Ishikawa (cell line): ENCODE results near the gene MUC21.

ENCODE experiments used
- CEBPB ChIP-seq: IDR thresholded peaks from 2 replicates; pipeline ENCODE4 v1.6.1; 2012
- CREB1 ChIP-seq: IDR thresholded peaks from 2 replicates; pipeline ENCODE4 v1.6.1; 2012; ENCODE audit warnings: low read depth
- EGR1 ChIP-seq: IDR thresholded peaks from 2 replicates; pipeline ENCODE4 v1.6.1; 2012
- EP300 ChIP-seq: IDR thresholded peaks from 2 replicates; pipeline ENCODE4 v1.6.1; 2012; ENCODE audit warnings: borderline replicate concordance
- FOXM1 ChIP-seq: IDR thresholded peaks from 2 replicates; pipeline ENCODE4 v1.6.1; 2012; ENCODE audit warnings: low read depth, borderline replicate concordance
- NFIC ChIP-seq: IDR thresholded peaks from 2 replicates; pipeline ENCODE4 v1.6.1; 2012
- RAD21 ChIP-seq: IDR thresholded peaks from 2 replicates; pipeline ENCODE4 v1.6.1; 2012; ENCODE audit warnings: low read depth
- TAF1 ChIP-seq: IDR thresholded peaks from 2 replicates; pipeline ENCODE4 v1.6.1; 2012; ENCODE audit warnings: low read depth, mild to moderate bottlenecking
- TCF12 ChIP-seq: IDR thresholded peaks from 2 replicates; pipeline ENCODE4 v1.6.1; 2012; ENCODE audit warnings: low read depth
- TEAD4 ChIP-seq: IDR thresholded peaks from 2 replicates; pipeline ENCODE4 v1.6.1; 2012
- USF1 ChIP-seq: IDR thresholded peaks from 2 replicates; pipeline ENCODE4 v1.6.1; 2012
- YY1 ChIP-seq: IDR thresholded peaks from 2 replicates; pipeline ENCODE4 v1.6.1; 2012; ENCODE audit warnings: low read depth
- ZBTB7A ChIP-seq: IDR thresholded peaks from 2 replicates; pipeline ENCODE4 v1.6.1; 2012; ENCODE audit warnings: low read depth
- TF ChIP-seq, protein P1 (sequence below): IDR thresholded peaks from 2 replicates; pipeline ENCODE4 v1.6.1; 2012; ENCODE audit warnings: low read depth, mild to moderate bottlenecking
- TF ChIP-seq, protein P2 (sequence below): IDR thresholded peaks from 2 replicates; pipeline ENCODE4 v1.6.1; 2012

MUC21 gene

DNA sequence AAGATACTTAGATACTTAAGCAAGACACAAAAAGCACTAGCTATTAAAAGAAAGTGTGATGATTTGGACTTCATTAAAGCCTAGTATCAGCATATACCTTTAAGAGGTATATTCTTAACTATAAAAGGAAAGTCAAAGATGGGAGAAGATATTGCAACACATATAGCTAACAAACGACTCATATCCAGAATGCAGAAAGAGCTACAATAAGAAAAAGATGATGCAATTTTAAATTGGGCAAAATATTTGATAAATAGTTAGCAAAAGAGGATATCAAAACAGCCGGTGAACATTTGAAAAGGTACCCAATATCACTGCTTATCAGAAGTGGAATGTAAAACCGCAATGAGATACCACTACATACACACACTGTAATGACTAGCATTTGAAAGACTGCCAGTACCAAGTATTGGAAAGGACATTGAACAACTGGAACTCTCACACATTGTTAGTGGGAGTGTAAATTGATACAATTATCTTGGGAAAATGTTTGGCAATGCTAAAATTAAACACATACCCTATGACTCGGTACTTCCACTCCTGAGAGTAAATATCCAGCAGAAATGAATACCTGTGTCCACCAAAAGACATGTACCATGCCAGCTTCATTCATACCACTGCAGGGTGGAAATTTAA lies 52.5 kb downstream of the MUC21 start:
- TF ChIP-seq, protein P1, sequence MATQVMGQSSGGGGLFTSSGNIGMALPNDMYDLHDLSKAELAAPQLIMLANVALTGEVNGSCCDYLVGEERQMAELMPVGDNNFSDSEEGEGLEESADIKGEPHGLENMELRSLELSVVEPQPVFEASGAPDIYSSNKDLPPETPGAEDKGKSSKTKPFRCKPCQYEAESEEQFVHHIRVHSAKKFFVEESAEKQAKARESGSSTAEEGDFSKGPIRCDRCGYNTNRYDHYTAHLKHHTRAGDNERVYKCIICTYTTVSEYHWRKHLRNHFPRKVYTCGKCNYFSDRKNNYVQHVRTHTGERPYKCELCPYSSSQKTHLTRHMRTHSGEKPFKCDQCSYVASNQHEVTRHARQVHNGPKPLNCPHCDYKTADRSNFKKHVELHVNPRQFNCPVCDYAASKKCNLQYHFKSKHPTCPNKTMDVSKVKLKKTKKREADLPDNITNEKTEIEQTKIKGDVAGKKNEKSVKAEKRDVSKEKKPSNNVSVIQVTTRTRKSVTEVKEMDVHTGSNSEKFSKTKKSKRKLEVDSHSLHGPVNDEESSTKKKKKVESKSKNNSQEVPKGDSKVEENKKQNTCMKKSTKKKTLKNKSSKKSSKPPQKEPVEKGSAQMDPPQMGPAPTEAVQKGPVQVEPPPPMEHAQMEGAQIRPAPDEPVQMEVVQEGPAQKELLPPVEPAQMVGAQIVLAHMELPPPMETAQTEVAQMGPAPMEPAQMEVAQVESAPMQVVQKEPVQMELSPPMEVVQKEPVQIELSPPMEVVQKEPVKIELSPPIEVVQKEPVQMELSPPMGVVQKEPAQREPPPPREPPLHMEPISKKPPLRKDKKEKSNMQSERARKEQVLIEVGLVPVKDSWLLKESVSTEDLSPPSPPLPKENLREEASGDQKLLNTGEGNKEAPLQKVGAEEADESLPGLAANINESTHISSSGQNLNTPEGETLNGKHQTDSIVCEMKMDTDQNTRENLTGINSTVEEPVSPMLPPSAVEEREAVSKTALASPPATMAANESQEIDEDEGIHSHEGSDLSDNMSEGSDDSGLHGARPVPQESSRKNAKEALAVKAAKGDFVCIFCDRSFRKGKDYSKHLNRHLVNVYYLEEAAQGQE = no peak
- TF ChIP-seq FOXM1 (no peak), USF1 (no peak), TEAD4 (no peak), EP300 (no peak), TCF12 (no peak), YY1 (no peak), CEBPB (no peak), EGR1 (no peak), ZBTB7A (no peak), CREB1 (no peak), TAF1 (no peak), RAD21 (no peak)

DNA sequence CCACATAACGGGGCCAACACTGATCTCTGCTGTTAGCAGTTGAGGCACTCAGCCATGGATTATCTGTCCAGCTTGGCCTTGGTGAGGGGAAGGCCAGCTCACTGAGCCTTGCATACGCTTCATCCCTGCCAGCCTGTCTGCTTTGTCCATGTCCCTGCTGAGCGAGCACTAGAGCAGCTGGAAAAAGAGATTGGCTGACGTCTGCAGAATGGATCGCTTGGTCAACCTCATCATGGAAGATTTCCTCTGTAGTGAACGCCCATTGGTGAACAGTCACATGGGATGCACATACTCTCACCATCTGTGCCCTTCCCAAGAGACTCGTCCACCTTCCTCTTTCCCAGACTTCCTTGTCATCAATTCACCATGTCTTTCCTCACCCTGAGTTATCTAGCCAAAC lies 53.7 kb downstream of the MUC21 start:
- TF ChIP-seq YY1 (no peak), USF1 (no peak), TAF1 (no peak)

- no peak for TF ChIP-seq EGR1
- TF ChIP-seq ZBTB7A = no peak
- TF ChIP-seq, protein P2, sequence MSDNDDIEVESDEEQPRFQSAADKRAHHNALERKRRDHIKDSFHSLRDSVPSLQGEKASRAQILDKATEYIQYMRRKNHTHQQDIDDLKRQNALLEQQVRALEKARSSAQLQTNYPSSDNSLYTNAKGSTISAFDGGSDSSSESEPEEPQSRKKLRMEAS = no peak
- no peak for TF ChIP-seq FOXM1
- TF ChIP-seq RAD21 = no peak
- no peak for TF ChIP-seq CEBPB
- TF ChIP-seq, protein P1 = no peak
- no peak for TF ChIP-seq TEAD4
- TF ChIP-seq TAF1 = no peak
- TF ChIP-seq NFIC = no peak
- TF ChIP-seq EP300 = no peak
- TF ChIP-seq TCF12 = no peak
- TF ChIP-seq YY1 = no peak
- TF ChIP-seq CREB1 = no peak
- no peak for TF ChIP-seq USF1
Observed at GRCh38 chr6:31037682-31038081, 54.2 kb downstream of the MUC21 start.

GRCh38 chr6:31038559-31038958 lies 55.0 kb downstream of the MUC21 start:
- no peak for TF ChIP-seq CEBPB
- TF ChIP-seq YY1 = no peak
- no peak for TF ChIP-seq TCF12
- no peak for TF ChIP-seq NFIC
- no peak for TF ChIP-seq FOXM1
- no peak for TF ChIP-seq EP300
- no peak for TF ChIP-seq ZBTB7A
- no peak for TF ChIP-seq USF1
- TF ChIP-seq, protein P2 = no peak
- TF ChIP-seq, protein P1 = no peak
